WTC11 (cell line): ENCODE data around the gene CA10. TPM values are rescaled to one million over a fixed set of nuclear protein-coding genes. Genes with fewer than 3 reads are reported as not detected.

Experiments
- ATAC-seq: fragments of 200-7000 bp; cut with Tn5 transposase; 2 replicates; pipeline ENCODE4 v1.10.0; 2021; ENCODE audit warnings: mild to moderate bottlenecking, moderate library complexity
- CTCF ChIA-PET: fragments of 300-600 bp; sonication (Branson Sonifier 250); formaldehyde crosslinking; loops from one replicate; lab custom pipeline; 2021; ENCODE audit warnings: antibody characterized with exemption; lab: Charles Lee
- POLR2A ChIA-PET: fragments of 350-600 bp; sonication (Branson Sonifier 250); formaldehyde crosslinking; loops from one replicate; lab custom pipeline; 2021; ENCODE audit warnings: antibody characterized with exemption; lab: Charles Lee
- DNase-seq: peaks from one replicate; pipeline ENCODE4 v3.0.0; 2021; ENCODE audit warnings: low spot score
- H3K27ac Mint-ChIP-seq: 2 replicates; pipeline ENCODE4 v1.8.0; 2021; ENCODE audit warnings: mixed read lengths
- H3K27me3 Mint-ChIP-seq: 2 replicates; pipeline ENCODE4 v1.8.0; 2021; ENCODE audit warnings: low read depth, mild to moderate bottlenecking, moderate library complexity, mixed read lengths
- H3K36me3 Mint-ChIP-seq: 2 replicates; pipeline ENCODE4 v1.8.0; 2021; ENCODE audit warnings: mixed read lengths
- H3K4me1 Mint-ChIP-seq: 2 replicates; pipeline ENCODE4 v1.8.0; 2022; ENCODE audit warnings: mixed read lengths
- H3K4me3 Mint-ChIP-seq: 2 replicates; pipeline ENCODE4 v1.8.0; 2021; ENCODE audit warnings: mild to moderate bottlenecking, moderate library complexity, mixed read lengths
- H3K9me3 Mint-ChIP-seq: 2 replicates; pipeline ENCODE4 v1.8.0; 2021; ENCODE audit warnings: mixed read lengths
- EMX1 ChIP-seq: fragments of 250-450 bp; sonication (Bioruptor Pico); IDR thresholded peaks from 2 replicates; pipeline ENCODE4 v1.8.0; 2021; ENCODE audit warnings: mild to moderate bottlenecking
- JUN ChIP-seq: sonication (generic); formaldehyde crosslinking; IDR thresholded peaks from 2 replicates; pipeline ENCODE4 v1.8.0; 2023; ENCODE audit warnings: mild to moderate bottlenecking, missing genetic modification reagents
- NFYB ChIP-seq: sonication (generic); formaldehyde crosslinking; conservative IDR thresholded peaks from 2 replicates; pipeline ENCODE4 v1.8.0; 2022; ENCODE audit warnings: low read depth, missing genetic modification reagents
- NR1H2 ChIP-seq: sonication (generic); formaldehyde crosslinking; IDR thresholded peaks from 2 replicates; pipeline ENCODE4 v1.9.0; 2021; ENCODE audit warnings: mild to moderate bottlenecking, moderate library complexity, missing genetic modification reagents
- NR2C2 ChIP-seq: sonication (generic); formaldehyde crosslinking; IDR thresholded peaks from 2 replicates; pipeline ENCODE4 v1.8.0; 2022; ENCODE audit warnings: mild to moderate bottlenecking, missing genetic modification reagents
- SMAD4 ChIP-seq: sonication (generic); formaldehyde crosslinking; IDR thresholded peaks from 2 replicates; pipeline ENCODE4 v1.8.0; 2022; ENCODE audit warnings: mild to moderate bottlenecking, missing genetic modification reagents
- SP1 ChIP-seq: sonication (generic); formaldehyde crosslinking; conservative IDR thresholded peaks from 2 replicates; pipeline ENCODE4 v1.8.1; 2022; ENCODE audit warnings: missing genetic modification reagents
- TEAD4 ChIP-seq: sonication (generic); formaldehyde crosslinking; IDR thresholded peaks from 2 replicates; pipeline ENCODE4 v1.8.0; 2022; ENCODE audit warnings: mild to moderate bottlenecking, missing genetic modification reagents
- ZBTB21 ChIP-seq: sonication (generic); formaldehyde crosslinking; IDR thresholded peaks from 2 replicates; pipeline ENCODE4 v1.8.1; 2023; ENCODE audit warnings: mild to moderate bottlenecking, missing genetic modification reagents, borderline replicate concordance
- ZNF121 ChIP-seq: sonication (generic); formaldehyde crosslinking; IDR thresholded peaks from 2 replicates; pipeline ENCODE4 v1.8.0; 2023; ENCODE audit warnings: missing genetic modification reagents
- ZNF219 ChIP-seq: sonication (generic); formaldehyde crosslinking; IDR thresholded peaks from 2 replicates; pipeline ENCODE4 v1.8.0; 2023; ENCODE audit warnings: missing genetic modification reagents, mild to moderate bottlenecking, borderline replicate concordance
- ZNF396 ChIP-seq: fragments of 250-450 bp; sonication (Bioruptor Pico); IDR thresholded peaks from 2 replicates; pipeline ENCODE4 v1.8.0; 2021; ENCODE audit warnings: mild to moderate bottlenecking, moderate library complexity, borderline replicate concordance
- total RNA-seq: library from RNA; stranded (reverse); gene quantifications from 3 replicates; pipeline ENCODE4 v1.2.3, GENCODE V29; 2021
- TF ChIP-seq, protein P1 (sequence below): sonication (generic); formaldehyde crosslinking; IDR thresholded peaks from 2 replicates; pipeline ENCODE4 v1.8.1; 2022; ENCODE audit warnings: low read depth, mild to moderate bottlenecking, moderate library complexity, missing genetic modification reagents, borderline replicate concordance
- TF ChIP-seq, protein P2 (sequence below): sonication (generic); formaldehyde crosslinking; IDR thresholded peaks from 2 replicates; pipeline ENCODE4 v1.8.1; 2022; ENCODE audit warnings: mild to moderate bottlenecking, moderate library complexity, missing genetic modification reagents
- TF ChIP-seq, protein P3 (sequence below): sonication (generic); formaldehyde crosslinking; IDR thresholded peaks from 2 replicates; pipeline ENCODE4 v1.8.1; 2023; ENCODE audit warnings: mild to moderate bottlenecking, missing genetic modification reagents, moderate library complexity
- TF ChIP-seq, protein P4 (sequence below): sonication (generic); formaldehyde crosslinking; IDR thresholded peaks from 2 replicates; pipeline ENCODE4 v1.8.0; 2022; ENCODE audit warnings: missing genetic modification reagents
- TF ChIP-seq, protein P5 (sequence below): sonication (generic); formaldehyde crosslinking; IDR thresholded peaks from 2 replicates; pipeline ENCODE4 v1.8.1; 2022; ENCODE audit warnings: missing genetic modification reagents, borderline replicate concordance
- TF ChIP-seq, protein P6 (sequence below): sonication (generic); formaldehyde crosslinking; conservative IDR thresholded peaks from 2 replicates; pipeline ENCODE4 v1.8.1; 2023; ENCODE audit warnings: mild to moderate bottlenecking, low read depth, missing genetic modification reagents, moderate library complexity
- TF ChIP-seq, protein P7 (sequence below): sonication (generic); formaldehyde crosslinking; IDR thresholded peaks from 2 replicates; pipeline ENCODE4 v1.8.1; 2022; ENCODE audit warnings: low read depth, missing genetic modification reagents, borderline replicate concordance
- TF ChIP-seq, protein P8 (sequence below): sonication (generic); formaldehyde crosslinking; IDR thresholded peaks from 2 replicates; pipeline ENCODE4 v1.8.0; 2022; ENCODE audit warnings: mild to moderate bottlenecking, missing genetic modification reagents
- TF ChIP-seq, protein P9 (sequence below): fragments of 200-600 bp; IDR thresholded peaks from 2 replicates; pipeline ENCODE4 v1.8.0; 2022; ENCODE audit warnings: antibody characterized with exemption

Gene CA10
- total RNA-seq, 1 experiment from 2014 or later: 0.90 TPM

DNA sequence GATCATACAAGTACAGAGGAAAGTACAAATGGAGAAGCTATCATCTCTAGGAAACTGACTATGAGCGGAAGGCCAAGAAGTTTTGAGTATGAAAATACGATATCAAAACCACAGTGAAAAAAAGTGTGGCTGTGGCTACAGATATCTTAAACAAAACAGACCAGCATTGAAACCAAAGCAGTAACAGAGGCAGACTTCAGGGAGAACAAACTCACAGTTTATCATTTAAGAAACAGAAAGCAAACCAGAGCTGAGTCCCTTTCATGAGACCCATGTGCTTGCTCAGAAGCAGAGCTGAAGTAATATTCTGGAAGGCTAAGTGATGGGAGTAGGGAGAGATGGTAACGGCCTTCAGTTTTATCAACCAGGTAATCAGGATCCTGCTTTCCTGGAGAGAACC is 317.8 kb downstream of the CA10 start:
- H3K27me3 Mint-ChIP-seq: no peaks in the 10 kb centered on the region
- CTCF ChIA-PET: no interaction called here
- TF ChIP-seq ZBTB21 (CRISPR knock-in tag) (no peak), SP1 (CRISPR knock-in tag) (no peak), JUN (CRISPR knock-in tag) (no peak), TEAD4 (no peak)
- TF ChIP-seq, protein P1, sequence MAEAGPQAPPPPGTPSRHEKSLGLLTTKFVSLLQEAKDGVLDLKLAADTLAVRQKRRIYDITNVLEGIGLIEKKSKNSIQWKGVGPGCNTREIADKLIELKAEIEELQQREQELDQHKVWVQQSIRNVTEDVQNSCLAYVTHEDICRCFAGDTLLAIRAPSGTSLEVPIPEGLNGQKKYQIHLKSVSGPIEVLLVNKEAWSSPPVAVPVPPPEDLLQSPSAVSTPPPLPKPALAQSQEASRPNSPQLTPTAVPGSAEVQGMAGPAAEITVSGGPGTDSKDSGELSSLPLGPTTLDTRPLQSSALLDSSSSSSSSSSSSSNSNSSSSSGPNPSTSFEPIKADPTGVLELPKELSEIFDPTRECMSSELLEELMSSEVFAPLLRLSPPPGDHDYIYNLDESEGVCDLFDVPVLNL (CRISPR knock-in tag): no peak
- TF ChIP-seq, protein P2, sequence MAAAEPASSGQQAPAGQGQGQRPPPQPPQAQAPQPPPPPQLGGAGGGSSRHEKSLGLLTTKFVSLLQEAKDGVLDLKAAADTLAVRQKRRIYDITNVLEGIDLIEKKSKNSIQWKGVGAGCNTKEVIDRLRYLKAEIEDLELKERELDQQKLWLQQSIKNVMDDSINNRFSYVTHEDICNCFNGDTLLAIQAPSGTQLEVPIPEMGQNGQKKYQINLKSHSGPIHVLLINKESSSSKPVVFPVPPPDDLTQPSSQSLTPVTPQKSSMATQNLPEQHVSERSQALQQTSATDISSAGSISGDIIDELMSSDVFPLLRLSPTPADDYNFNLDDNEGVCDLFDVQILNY (CRISPR knock-in tag): no peak
- TF ChIP-seq, protein P3, sequence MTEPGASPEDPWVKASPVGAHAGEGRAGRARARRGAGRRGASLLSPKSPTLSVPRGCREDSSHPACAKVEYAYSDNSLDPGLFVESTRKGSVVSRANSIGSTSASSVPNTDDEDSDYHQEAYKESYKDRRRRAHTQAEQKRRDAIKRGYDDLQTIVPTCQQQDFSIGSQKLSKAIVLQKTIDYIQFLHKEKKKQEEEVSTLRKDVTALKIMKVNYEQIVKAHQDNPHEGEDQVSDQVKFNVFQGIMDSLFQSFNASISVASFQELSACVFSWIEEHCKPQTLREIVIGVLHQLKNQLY: no peak
- TF ChIP-seq, all 79 proteins: peak for 0
- DNase-seq: no peak
- H3K27ac Mint-ChIP-seq: no peak overlapping the region
- no peak for ATAC-seq
- H3K4me3 Mint-ChIP-seq: no peak overlapping the region
- H3K36me3 Mint-ChIP-seq: peaks cover 16% of the 10 kb centered on the region
- POLR2A ChIA-PET: no interaction called here
- H3K4me1 Mint-ChIP-seq: no peaks in the 10 kb centered on the region
- peaks cover 67% of the 10 kb centered on the region for H3K9me3 Mint-ChIP-seq

DNA sequence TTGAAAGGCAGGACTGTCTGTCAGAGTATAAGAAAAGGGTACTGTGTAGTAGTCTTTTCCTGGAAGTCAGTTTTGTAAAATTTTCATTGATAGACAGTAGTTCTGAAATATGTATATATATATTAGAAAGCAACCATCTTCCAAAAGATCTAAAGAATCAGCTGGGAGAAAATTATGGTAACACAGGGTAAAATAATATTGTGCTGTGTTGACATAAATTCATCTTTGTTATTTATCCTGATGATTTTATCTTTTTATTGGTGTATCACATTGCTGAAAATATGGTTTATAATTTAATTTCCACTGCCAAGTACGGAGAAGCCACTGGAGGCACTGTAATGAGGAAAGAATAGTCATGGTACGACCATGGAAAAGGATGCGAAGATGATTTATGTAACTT is 324.9 kb downstream of the CA10 start:
- CTCF ChIA-PET: no interaction called here
- TF ChIP-seq EMX1 (CRISPR knock-in tag) (no peak), NFYB (CRISPR knock-in tag) (no peak), ZNF396 (no peak), ZNF121 (CRISPR knock-in tag) (no peak), ZNF219 (no peak), SMAD4 (CRISPR knock-in tag) (no peak), TEAD4 (no peak), NR2C2 (no peak), NR1H2 (CRISPR knock-in tag) (no peak)
- TF ChIP-seq, protein P4, sequence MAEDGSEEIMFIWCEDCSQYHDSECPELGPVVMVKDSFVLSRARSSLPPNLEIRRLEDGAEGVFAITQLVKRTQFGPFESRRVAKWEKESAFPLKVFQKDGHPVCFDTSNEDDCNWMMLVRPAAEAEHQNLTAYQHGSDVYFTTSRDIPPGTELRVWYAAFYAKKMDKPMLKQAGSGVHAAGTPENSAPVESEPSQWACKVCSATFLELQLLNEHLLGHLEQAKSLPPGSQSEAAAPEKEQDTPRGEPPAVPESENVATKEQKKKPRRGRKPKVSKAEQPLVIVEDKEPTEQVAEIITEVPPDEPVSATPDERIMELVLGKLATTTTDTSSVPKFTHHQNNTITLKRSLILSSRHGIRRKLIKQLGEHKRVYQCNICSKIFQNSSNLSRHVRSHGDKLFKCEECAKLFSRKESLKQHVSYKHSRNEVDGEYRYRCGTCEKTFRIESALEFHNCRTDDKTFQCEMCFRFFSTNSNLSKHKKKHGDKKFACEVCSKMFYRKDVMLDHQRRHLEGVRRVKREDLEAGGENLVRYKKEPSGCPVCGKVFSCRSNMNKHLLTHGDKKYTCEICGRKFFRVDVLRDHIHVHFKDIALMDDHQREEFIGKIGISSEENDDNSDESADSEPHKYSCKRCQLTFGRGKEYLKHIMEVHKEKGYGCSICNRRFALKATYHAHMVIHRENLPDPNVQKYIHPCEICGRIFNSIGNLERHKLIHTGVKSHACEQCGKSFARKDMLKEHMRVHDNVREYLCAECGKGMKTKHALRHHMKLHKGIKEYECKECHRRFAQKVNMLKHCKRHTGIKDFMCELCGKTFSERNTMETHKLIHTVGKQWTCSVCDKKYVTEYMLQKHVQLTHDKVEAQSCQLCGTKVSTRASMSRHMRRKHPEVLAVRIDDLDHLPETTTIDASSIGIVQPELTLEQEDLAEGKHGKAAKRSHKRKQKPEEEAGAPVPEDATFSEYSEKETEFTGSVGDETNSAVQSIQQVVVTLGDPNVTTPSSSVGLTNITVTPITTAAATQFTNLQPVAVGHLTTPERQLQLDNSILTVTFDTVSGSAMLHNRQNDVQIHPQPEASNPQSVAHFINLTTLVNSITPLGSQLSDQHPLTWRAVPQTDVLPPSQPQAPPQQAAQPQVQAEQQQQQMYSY (CRISPR knock-in tag): no peak
- TF ChIP-seq, protein P5, sequence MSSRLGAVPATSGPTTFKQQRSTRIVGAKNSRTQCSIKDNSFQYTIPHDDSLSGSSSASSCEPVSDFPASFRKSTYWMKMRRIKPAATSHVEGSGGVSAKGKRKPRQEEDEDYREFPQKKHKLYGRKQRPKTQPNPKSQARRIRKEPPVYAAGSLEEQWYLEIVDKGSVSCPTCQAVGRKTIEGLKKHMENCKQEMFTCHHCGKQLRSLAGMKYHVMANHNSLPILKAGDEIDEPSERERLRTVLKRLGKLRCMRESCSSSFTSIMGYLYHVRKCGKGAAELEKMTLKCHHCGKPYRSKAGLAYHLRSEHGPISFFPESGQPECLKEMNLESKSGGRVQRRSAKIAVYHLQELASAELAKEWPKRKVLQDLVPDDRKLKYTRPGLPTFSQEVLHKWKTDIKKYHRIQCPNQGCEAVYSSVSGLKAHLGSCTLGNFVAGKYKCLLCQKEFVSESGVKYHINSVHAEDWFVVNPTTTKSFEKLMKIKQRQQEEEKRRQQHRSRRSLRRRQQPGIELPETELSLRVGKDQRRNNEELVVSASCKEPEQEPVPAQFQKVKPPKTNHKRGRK (CRISPR knock-in tag): no peak
- TF ChIP-seq, protein P6, sequence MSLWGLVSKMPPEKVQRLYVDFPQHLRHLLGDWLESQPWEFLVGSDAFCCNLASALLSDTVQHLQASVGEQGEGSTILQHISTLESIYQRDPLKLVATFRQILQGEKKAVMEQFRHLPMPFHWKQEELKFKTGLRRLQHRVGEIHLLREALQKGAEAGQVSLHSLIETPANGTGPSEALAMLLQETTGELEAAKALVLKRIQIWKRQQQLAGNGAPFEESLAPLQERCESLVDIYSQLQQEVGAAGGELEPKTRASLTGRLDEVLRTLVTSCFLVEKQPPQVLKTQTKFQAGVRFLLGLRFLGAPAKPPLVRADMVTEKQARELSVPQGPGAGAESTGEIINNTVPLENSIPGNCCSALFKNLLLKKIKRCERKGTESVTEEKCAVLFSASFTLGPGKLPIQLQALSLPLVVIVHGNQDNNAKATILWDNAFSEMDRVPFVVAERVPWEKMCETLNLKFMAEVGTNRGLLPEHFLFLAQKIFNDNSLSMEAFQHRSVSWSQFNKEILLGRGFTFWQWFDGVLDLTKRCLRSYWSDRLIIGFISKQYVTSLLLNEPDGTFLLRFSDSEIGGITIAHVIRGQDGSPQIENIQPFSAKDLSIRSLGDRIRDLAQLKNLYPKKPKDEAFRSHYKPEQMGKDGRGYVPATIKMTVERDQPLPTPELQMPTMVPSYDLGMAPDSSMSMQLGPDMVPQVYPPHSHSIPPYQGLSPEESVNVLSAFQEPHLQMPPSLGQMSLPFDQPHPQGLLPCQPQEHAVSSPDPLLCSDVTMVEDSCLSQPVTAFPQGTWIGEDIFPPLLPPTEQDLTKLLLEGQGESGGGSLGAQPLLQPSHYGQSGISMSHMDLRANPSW (CRISPR knock-in tag): no peak
- TF ChIP-seq, protein P7, sequence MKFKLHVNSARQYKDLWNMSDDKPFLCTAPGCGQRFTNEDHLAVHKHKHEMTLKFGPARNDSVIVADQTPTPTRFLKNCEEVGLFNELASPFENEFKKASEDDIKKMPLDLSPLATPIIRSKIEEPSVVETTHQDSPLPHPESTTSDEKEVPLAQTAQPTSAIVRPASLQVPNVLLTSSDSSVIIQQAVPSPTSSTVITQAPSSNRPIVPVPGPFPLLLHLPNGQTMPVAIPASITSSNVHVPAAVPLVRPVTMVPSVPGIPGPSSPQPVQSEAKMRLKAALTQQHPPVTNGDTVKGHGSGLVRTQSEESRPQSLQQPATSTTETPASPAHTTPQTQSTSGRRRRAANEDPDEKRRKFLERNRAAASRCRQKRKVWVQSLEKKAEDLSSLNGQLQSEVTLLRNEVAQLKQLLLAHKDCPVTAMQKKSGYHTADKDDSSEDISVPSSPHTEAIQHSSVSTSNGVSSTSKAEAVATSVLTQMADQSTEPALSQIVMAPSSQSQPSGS (CRISPR knock-in tag): no peak
- TF ChIP-seq, protein P8, sequence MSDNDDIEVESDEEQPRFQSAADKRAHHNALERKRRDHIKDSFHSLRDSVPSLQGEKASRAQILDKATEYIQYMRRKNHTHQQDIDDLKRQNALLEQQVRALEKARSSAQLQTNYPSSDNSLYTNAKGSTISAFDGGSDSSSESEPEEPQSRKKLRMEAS (CRISPR knock-in tag): no peak
- TF ChIP-seq, protein P9, sequence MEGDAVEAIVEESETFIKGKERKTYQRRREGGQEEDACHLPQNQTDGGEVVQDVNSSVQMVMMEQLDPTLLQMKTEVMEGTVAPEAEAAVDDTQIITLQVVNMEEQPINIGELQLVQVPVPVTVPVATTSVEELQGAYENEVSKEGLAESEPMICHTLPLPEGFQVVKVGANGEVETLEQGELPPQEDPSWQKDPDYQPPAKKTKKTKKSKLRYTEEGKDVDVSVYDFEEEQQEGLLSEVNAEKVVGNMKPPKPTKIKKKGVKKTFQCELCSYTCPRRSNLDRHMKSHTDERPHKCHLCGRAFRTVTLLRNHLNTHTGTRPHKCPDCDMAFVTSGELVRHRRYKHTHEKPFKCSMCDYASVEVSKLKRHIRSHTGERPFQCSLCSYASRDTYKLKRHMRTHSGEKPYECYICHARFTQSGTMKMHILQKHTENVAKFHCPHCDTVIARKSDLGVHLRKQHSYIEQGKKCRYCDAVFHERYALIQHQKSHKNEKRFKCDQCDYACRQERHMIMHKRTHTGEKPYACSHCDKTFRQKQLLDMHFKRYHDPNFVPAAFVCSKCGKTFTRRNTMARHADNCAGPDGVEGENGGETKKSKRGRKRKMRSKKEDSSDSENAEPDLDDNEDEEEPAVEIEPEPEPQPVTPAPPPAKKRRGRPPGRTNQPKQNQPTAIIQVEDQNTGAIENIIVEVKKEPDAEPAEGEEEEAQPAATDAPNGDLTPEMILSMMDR: no peak
- ATAC-seq: no peak
- POLR2A ChIA-PET: no interaction called here
- Mint-ChIP-seq H3K27me3 (peaks cover 4% of the 10 kb centered on the region; the same call in 1 of the 2 replicates), H3K9me3 (peaks cover 63% of the 10 kb centered on the region), H3K27ac (no peak overlapping the region), H3K4me1 (no peaks in the 10 kb centered on the region), H3K36me3 (peaks cover 27% of the 10 kb centered on the region), H3K4me3 (no peak overlapping the region)
- no peak for DNase-seq
